ENCODE results near the gene SKAP2. TPM values are rescaled to one million over a fixed set of nuclear protein-coding genes. Genes with fewer than 3 reads are reported as not detected.

The SKAP2 gene
- polyA plus RNA-seq, 1 experiment = 2.7 TPM

DNA sequence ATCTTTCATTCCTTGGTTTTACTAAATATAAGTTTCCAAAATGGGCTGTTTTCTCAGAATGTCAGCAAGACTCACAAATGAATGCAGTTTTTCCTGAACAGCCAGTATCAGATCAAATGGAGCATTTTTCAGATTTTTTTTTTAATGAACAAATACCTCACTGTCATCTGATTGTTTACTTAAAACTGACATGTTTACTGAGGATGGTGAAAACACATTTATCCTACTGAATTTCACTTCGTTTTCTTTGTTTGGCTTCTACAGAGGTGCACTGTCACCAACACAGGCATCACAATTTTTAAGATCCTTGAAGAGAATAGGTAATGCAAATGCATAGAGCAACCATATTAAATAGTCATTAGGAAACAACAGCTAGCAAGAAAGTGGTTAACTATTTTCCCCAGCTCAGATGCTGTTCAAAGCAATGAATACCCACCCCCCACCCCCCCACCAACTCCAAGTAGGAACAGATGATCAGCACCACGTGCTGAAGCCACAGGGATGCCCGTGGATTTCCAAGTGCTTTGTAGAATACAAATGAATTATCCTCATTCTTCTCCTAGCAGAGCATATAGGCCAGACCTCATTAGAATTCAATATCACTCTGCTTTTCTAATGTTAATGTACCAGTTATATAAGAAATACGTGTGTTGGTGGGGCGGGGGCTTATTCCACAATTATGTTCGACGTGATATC, 205.9 kb downstream of the SKAP2 start:
- ChIA-PET POLR2A (no interaction called here), CTCF (interaction anchor here (1.7 kb wide), 1 partner anchor 293 kb away, joined by 5 read pairs; no protein-coding TSS in a partner anchor)
- Histone ChIP-seq H3K4me3 (ENCODE audit: low read depth, low read length) (no peak overlapping the region), H3K27me3 (ENCODE audit: control insufficient read depth, insufficient read depth, low read length) (no peaks in the 10 kb centered on the region), H3K36me3 (ENCODE audit: control insufficient read depth, insufficient read depth, low read length) (no peaks in the 10 kb centered on the region)
- no peak for DNase-seq (ENCODE audit: low read depth)
- TF ChIP-seq CTCF (IDR thresholded peaks at IDR 0.05; ENCODE audit: insufficient read depth, low read depth, low read length) = no peak

GRCh38 chr7:26657686-26658388, 206.6 kb downstream of the SKAP2 start:
- DNase-seq (ENCODE audit: low read depth) = no peak
- ChIA-PET CTCF (interaction anchor here (0.6 to 2.7 kb wide), 3 partner anchors 288 to 917 kb away, joined by 3 to 9 read pairs (median 3); no protein-coding TSS in a partner anchor), POLR2A (no interaction called here)
- H3K36me3 ChIP-seq (ENCODE audit: control insufficient read depth, insufficient read depth, low read length) = no peaks in the 10 kb centered on the region
- no peaks in the 10 kb centered on the region for H3K27me3 ChIP-seq (ENCODE audit: control insufficient read depth, insufficient read depth, low read length)
- TF ChIP-seq CTCF (IDR thresholded peaks at IDR 0.05; ENCODE audit: insufficient read depth, low read depth, low read length) = no peak
- no peak overlapping the region for H3K4me3 ChIP-seq (ENCODE audit: low read depth, low read length)

- no peak for DNase-seq (ENCODE audit: low read depth)
- no peaks in the 10 kb centered on the region for H3K27me3 ChIP-seq (ENCODE audit: control insufficient read depth, insufficient read depth, low read length)
- H3K4me3 ChIP-seq (ENCODE audit: low read depth, low read length) = no peak overlapping the region
- TF ChIP-seq CTCF (IDR thresholded peaks at IDR 0.05; ENCODE audit: insufficient read depth, low read depth, low read length) = no peak
- POLR2A ChIA-PET = no interaction called here
- CTCF ChIA-PET = interaction anchor here (1.6 to 2.7 kb wide), 3 partner anchors 13 to 292 kb away, joined by 3 to 9 read pairs (median 5); no protein-coding TSS in a partner anchor
- H3K36me3 ChIP-seq (ENCODE audit: control insufficient read depth, insufficient read depth, low read length) = no peaks in the 10 kb centered on the region
These were observed 207.2 kb downstream of the SKAP2 start for GRCh38 chr7:26657206-26657641.

GRCh38 chr7:26656735-26657134, 207.7 kb downstream of the SKAP2 start:
- POLR2A ChIA-PET = no interaction called here
- TF ChIP-seq CTCF (IDR thresholded peaks at IDR 0.05; ENCODE audit: insufficient read depth, low read depth, low read length) = no peak
- Histone ChIP-seq H3K4me3 (ENCODE audit: low read depth, low read length) (no peak overlapping the region), H3K36me3 (ENCODE audit: control insufficient read depth, insufficient read depth, low read length) (no peaks in the 10 kb centered on the region), H3K27me3 (ENCODE audit: control insufficient read depth, insufficient read depth, low read length) (no peaks in the 10 kb centered on the region)
- no peak for DNase-seq (ENCODE audit: low read depth)
- CTCF ChIA-PET = interaction anchor here (1.4 to 2.7 kb wide), 4 partner anchors 13 to 764 kb away, joined by 3 to 9 read pairs (median 5); no protein-coding TSS in a partner anchor

- TF ChIP-seq CTCF (IDR thresholded peaks at IDR 0.05; ENCODE audit: insufficient read depth, low read depth, low read length) = no peak
- ChIA-PET CTCF (interaction anchor here (1.4 to 2.7 kb wide), 3 partner anchors 14 to 763 kb away, joined by 5 to 9 read pairs (median 5); no protein-coding TSS in a partner anchor), POLR2A (no interaction called here)
- DNase-seq (ENCODE audit: low read depth) = no peak
- Histone ChIP-seq H3K36me3 (ENCODE audit: control insufficient read depth, insufficient read depth, low read length) (no peaks in the 10 kb centered on the region), H3K27me3 (ENCODE audit: control insufficient read depth, insufficient read depth, low read length) (no peaks in the 10 kb centered on the region), H3K4me3 (ENCODE audit: low read depth, low read length) (no peak overlapping the region)
These were observed 208.6 kb downstream of the SKAP2 start for GRCh38 chr7:26655781-26656180.
